GM18873 (cell line): ENCODE measurements around the gene KDM2B.

ENCODE experiments used
- ATAC-seq: cut with Tn5 transposase; IDR thresholded peaks from one replicate; pipeline ENCODE4 v1.9.1; 2021; ENCODE audit warnings: mild to moderate bottlenecking, moderate library complexity, moderate number of reproducible peaks; ENCODE audit not compliant: unreplicated experiment, low FRiP score

Gene KDM2B

GRCh38 chr12:121467638-121468498 lies 113.0 kb downstream of the KDM2B start:
- no peak for ATAC-seq

GRCh38 chr12:121466794-121467637 lies 113.8 kb downstream of the KDM2B start:
- peak; percentile 62 for ATAC-seq

GRCh38 chr12:121465921-121466793 lies 114.7 kb downstream of the KDM2B start:
- peak; percentile 6 for ATAC-seq

GRCh38 chr12:121464331-121464730 lies 116.5 kb downstream of the KDM2B start:
- no peak for ATAC-seq

GRCh38 chr12:121461048-121461447 lies 119.8 kb downstream of the KDM2B start:
- no peak for ATAC-seq

GRCh38 chr12:121456551-121456950 lies 124.3 kb downstream of the KDM2B start:
- no peak for ATAC-seq

- ATAC-seq = no peak
Measured at GRCh38 chr12:121455766-121456420, 124.9 kb downstream of the KDM2B start.

GRCh38 chr12:121454921-121455320 lies 125.9 kb downstream of the KDM2B start:
- no peak for ATAC-seq

- no peak for ATAC-seq
Measured at GRCh38 chr12:121453629-121454028, 127.2 kb downstream of the KDM2B start.

- ATAC-seq = no peak
Measured at GRCh38 chr12:121452985-121453360, 127.8 kb downstream of the KDM2B start.

GRCh38 chr12:121452340-121452984 lies 128.4 kb downstream of the KDM2B start:
- no peak for ATAC-seq

GRCh38 chr12:121451961-121452339 lies 128.9 kb downstream of the KDM2B start:
- ATAC-seq = no peak

- no peak for ATAC-seq
Measured at GRCh38 chr12:121448771-121449315, 132.0 kb downstream of the KDM2B start.

- ATAC-seq = no peak
Measured at GRCh38 chr12:121446750-121447149, 134.1 kb downstream of the KDM2B start.

- no peak for ATAC-seq
Measured at GRCh38 chr12:121444842-121445202, 136.0 kb downstream of the KDM2B start.

- ATAC-seq = no peak
Measured at GRCh38 chr12:121443911-121444841, 136.6 kb downstream of the KDM2B start.

- ATAC-seq = no peak
Measured at GRCh38 chr12:121443193-121443870, 137.5 kb downstream of the KDM2B start.
